Measurements from ENCODE around the gene CD40.
A peak's percentile ranks its signal among the peaks of the same experiment; 100 is the strongest.

CD40 gene

DNA sequence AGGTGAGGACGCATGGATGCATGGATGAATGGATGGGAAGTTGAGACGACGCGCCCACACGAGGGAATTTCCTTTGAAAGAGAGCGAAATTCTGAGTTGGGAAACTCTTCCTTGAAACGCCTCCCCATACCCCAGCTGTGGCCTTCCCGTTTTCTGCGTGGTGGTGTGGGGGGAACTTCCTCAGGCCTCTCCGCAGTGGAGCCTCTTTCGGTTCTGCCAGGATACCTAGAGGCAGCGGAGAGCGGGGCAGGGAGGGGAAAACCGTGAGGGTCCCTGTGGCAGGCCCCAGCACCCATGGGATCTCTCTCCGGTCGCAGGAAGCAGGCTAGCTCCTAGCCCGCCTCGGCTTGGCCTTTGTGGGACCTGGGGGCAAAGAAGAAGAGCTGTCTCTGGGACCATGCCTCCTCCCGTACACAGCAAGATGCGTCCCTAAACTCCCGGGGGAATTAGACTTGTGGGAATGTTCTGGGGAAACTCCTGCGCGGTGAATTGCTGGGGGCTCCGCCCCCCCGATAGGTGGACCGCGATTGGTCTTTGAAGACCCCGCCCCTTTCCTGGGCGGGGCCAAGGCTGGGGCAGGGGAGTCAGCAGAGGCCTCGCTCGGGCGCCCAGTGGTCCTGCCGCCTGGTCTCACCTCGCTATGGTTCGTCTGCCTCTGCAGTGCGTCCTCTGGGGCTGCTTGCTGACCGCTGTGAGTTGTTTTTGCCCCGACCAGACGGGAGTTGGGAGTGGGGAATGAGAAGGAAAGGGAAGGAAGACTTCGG is at the start of gene CD40:
Gene CD40, plus strand, starts transcription at position 611 of the 764 bp plus-strand sequence. Its CDS starts 30 bp downstream, at position 641.
- H3K27me3 ChIP-seq (ENCODE audit: insufficient read depth, low read length) = peaks cover 45% of the 10 kb centered on the region
- H3K36me3 ChIP-seq (ENCODE audit: insufficient read depth, low read depth, low read length) = peaks cover 6% of the 10 kb centered on the region; the same call in 1 of the 2 replicates
- H3K4me3 ChIP-seq (ENCODE audit: low read length) = peak within 1 kb of the TSS; percentile 79
- H3K9ac ChIP-seq (ENCODE audit: low read depth, low read length) = peak within 1 kb of the TSS; percentile 61; the same call in 1 of the 2 replicates
- no peak within 1 kb of the TSS for H3K27ac ChIP-seq (ENCODE audit: low read length)
- H3K9me3 ChIP-seq (ENCODE audit: insufficient read depth, low read depth, low read length) = no peaks in the 10 kb centered on the region
- no peaks in the 10 kb centered on the region; the same call in 1 of the 2 replicates for H3K4me1 ChIP-seq (ENCODE audit: insufficient read depth, low read length)

DNA sequence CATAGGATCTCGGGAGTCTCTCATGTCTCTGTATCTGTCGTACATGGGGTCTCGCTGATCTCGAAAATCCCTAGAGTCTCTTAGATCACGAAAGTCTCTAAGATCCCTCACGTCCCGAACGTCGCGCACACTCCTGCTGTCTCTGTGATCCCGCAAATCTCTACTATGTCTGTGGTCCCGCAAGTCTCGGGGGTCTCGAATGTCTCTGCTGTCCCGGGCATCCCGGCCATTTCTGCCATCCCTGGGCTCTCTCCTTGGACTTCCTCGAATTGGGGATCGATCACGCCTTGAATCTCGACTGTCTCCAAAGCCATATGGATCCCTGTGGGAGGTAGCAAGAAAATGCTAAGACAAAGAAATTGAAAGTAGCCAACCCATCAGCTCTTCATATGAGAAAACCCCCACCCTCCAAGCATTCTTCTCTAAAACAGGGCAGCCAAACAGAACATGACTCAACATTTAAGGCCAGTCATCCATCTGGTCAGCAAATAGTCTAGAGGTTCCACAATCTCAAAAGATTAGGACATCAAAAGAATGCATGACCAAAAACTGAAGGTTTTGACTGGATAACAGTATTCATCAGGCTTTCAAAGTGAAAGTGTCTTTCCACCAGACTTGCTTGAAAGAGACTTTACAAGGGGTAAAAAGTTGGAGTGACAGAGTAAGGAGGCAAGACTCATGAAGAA is 47.8 kb upstream of the CD40 start:
- no peaks in the 10 kb centered on the region for H3K27me3 ChIP-seq (ENCODE audit: insufficient read depth, low read length)
- no peak overlapping the region; the same call in 1 of the 2 replicates for H3K9ac ChIP-seq (ENCODE audit: low read depth, low read length)
- no peaks in the 10 kb centered on the region for H3K9me3 ChIP-seq (ENCODE audit: insufficient read depth, low read depth, low read length)
- H3K4me3 ChIP-seq (ENCODE audit: low read length) = no peak overlapping the region
- H3K36me3 ChIP-seq (ENCODE audit: insufficient read depth, low read depth, low read length) = peaks cover 75% of the 10 kb centered on the region
- H3K4me1 ChIP-seq (ENCODE audit: insufficient read depth, low read length) = peaks cover 35% of the 10 kb centered on the region
- H3K27ac ChIP-seq (ENCODE audit: low read length) = no peak overlapping the region

DNA sequence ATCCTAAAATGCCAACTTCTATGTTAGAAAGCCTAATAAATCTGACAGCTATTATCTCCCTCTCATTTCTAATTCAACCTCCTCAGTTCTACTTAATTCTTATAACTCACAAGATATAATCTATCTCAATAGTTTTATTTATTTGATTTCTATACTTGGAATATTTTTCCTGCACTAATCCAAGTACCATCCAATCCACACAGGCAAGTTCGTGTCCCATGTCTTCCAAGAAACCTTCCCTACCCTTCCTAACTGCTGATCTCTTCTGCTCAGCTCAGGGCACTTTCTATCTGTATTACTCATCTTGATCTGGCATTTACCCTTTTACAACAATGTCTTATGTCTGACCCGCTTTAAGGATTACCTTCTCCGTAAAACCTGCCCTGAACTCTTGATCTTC is 46.5 kb upstream of the CD40 start:
- H3K27ac ChIP-seq (ENCODE audit: low read length) = no peak overlapping the region
- H3K36me3 ChIP-seq (ENCODE audit: insufficient read depth, low read depth, low read length) = peaks cover 70% of the 10 kb centered on the region
- H3K4me1 ChIP-seq (ENCODE audit: insufficient read depth, low read length) = peaks cover 43% of the 10 kb centered on the region
- H3K4me3 ChIP-seq (ENCODE audit: low read length) = no peak overlapping the region
- no peaks in the 10 kb centered on the region for H3K27me3 ChIP-seq (ENCODE audit: insufficient read depth, low read length)
- no peak overlapping the region for H3K9ac ChIP-seq (ENCODE audit: low read depth, low read length)
- H3K9me3 ChIP-seq (ENCODE audit: insufficient read depth, low read depth, low read length) = no peaks in the 10 kb centered on the region

DNA sequence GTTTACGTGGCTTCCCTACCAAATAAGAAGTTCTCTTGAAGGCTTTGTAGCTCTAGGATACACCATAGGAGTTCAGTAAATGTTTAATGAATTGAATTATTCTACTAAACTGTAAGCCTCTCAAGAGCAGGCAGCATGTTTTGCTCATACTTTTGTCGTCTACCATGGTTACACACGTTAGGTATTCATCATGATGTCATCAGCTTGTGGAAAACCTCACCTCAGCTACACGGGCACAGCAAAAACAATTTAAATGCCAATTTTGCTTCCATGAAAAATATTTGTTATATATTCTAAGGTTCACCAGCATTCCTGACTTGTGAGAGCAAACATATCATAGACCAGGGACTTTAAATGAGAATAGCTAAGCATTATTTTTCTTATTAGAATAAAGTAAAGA is 45.1 kb upstream of the CD40 start:
- Histone ChIP-seq H3K27me3 (ENCODE audit: insufficient read depth, low read length) (no peaks in the 10 kb centered on the region), H3K36me3 (ENCODE audit: insufficient read depth, low read depth, low read length) (peaks cover 66% of the 10 kb centered on the region), H3K9me3 (ENCODE audit: insufficient read depth, low read depth, low read length) (no peaks in the 10 kb centered on the region), H3K9ac (ENCODE audit: low read depth, low read length) (peak overlapping the region; percentile 4; the same call in 1 of the 2 replicates), H3K4me1 (ENCODE audit: insufficient read depth, low read length) (peaks cover 54% of the 10 kb centered on the region), H3K4me3 (ENCODE audit: low read length) (no peak overlapping the region), H3K27ac (ENCODE audit: low read length) (no peak overlapping the region)

DNA sequence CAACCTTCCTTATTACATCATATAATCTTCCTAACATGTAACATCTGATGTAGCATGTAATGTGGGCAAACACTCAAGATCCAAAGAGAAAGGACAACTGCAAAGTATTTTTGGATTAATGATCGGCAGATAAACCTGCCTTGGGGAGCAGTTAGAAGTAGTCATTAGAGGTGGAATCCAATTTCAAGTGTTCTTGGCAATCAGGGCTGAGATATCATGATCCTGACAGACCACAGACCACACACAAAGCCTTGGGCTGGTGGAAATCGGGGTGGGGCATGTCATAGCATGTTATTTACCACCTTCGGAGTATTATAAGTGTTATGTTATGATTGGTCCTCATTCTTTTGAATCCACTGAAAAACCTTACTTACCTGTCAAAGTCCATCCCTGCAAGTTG is 44.7 kb upstream of the CD40 start:
- Histone ChIP-seq H3K4me3 (ENCODE audit: low read length) (peak overlapping the region; percentile 37; the same call in 1 of the 2 replicates), H3K27me3 (ENCODE audit: insufficient read depth, low read length) (no peaks in the 10 kb centered on the region), H3K9me3 (ENCODE audit: insufficient read depth, low read depth, low read length) (no peaks in the 10 kb centered on the region), H3K27ac (ENCODE audit: low read length) (peak overlapping the region; percentile 52), H3K4me1 (ENCODE audit: insufficient read depth, low read length) (peaks cover 54% of the 10 kb centered on the region), H3K36me3 (ENCODE audit: insufficient read depth, low read depth, low read length) (peaks cover 66% of the 10 kb centered on the region), H3K9ac (ENCODE audit: low read depth, low read length) (peak overlapping the region; percentile 4; the same call in 1 of the 2 replicates)

DNA sequence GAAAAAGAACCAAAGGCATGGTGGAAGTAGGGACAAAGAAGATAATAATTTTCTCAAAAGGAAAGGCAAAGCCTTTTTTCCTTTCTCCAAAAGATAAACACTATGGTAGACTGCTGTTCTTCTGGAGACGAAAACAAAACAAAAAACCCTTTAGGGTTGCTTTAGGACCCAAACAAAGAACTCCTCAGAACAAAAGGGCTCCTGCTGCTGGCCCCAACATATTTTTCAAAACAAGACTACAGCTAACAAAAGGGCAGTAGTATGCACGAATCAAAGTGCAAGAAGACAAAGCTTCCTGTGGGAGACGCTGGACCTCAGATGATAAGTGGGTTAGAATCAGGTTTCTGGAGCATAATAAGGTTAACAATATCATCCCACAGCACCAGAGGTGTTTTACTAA is 44.1 kb upstream of the CD40 start:
- Histone ChIP-seq H3K27me3 (ENCODE audit: insufficient read depth, low read length) (no peaks in the 10 kb centered on the region), H3K4me1 (ENCODE audit: insufficient read depth, low read length) (peaks cover 54% of the 10 kb centered on the region), H3K27ac (ENCODE audit: low read length) (peak overlapping the region; percentile 52), H3K4me3 (ENCODE audit: low read length) (peak overlapping the region; percentile 37; the same call in 1 of the 2 replicates), H3K36me3 (ENCODE audit: insufficient read depth, low read depth, low read length) (peaks cover 67% of the 10 kb centered on the region), H3K9ac (ENCODE audit: low read depth, low read length) (peak overlapping the region; percentile 4; the same call in 1 of the 2 replicates), H3K9me3 (ENCODE audit: insufficient read depth, low read depth, low read length) (no peaks in the 10 kb centered on the region)

DNA sequence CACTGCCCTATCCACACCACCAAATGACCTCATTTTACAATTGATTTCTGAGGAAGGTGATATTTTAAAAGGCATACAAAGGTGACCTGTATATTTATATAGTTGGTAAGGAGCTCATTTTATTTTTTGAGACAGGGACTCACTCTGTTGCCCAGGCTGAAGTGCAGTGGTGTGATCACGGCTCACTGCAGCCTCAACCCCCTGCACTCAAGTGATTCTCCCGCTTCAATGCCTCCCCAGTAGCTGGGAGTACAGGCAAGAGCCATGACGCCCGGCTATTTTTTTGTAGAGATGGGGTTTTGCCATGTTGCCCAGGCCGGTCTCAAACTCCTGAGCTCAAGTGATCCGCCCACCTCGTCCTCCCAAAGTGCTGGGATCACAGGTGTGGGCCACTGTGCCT is 41.3 kb upstream of the CD40 start:
- Histone ChIP-seq H3K4me1 (ENCODE audit: insufficient read depth, low read length) (peaks cover 47% of the 10 kb centered on the region), H3K27me3 (ENCODE audit: insufficient read depth, low read length) (no peaks in the 10 kb centered on the region), H3K27ac (ENCODE audit: low read length) (no peak overlapping the region), H3K36me3 (ENCODE audit: insufficient read depth, low read depth, low read length) (peaks cover 53% of the 10 kb centered on the region), H3K9me3 (ENCODE audit: insufficient read depth, low read depth, low read length) (no peaks in the 10 kb centered on the region), H3K4me3 (ENCODE audit: low read length) (no peak overlapping the region), H3K9ac (ENCODE audit: low read depth, low read length) (peak overlapping the region; percentile 16; the same call in 1 of the 2 replicates)

DNA sequence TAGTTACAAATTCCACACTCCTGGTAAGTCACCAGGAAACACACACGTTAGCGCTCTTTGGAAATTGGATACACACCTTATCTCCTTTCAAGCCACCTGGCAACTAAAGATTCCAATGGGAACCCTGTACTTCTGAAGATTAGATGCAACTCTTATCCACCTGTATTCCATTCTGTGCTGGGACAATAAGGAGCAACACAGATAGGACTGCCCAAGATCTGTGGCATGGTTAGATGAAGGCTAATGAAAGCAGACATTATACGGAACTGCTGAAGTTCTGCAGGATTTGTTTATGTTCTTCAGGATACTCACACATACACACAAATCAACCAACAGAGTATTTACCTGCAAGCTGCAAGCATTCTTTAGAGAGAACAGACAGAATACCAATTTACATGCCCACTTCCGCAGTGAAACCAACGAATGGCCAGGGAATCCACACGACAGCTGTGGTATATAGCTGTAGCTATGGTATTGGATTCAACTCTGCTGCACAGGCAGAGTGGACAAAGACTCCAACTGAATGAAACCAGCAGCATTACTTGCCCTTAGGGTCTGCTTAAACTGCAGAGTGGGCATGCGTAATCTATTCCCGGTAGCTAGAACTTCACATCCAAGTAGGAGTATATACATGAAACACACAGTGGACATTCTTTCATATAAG is 40.3 kb upstream of the CD40 start:
- H3K9me3 ChIP-seq (ENCODE audit: insufficient read depth, low read depth, low read length) = no peaks in the 10 kb centered on the region
- H3K9ac ChIP-seq (ENCODE audit: low read depth, low read length) = no peak overlapping the region
- H3K27ac ChIP-seq (ENCODE audit: low read length) = no peak overlapping the region
- peaks cover 50% of the 10 kb centered on the region for H3K36me3 ChIP-seq (ENCODE audit: insufficient read depth, low read depth, low read length)
- no peak overlapping the region for H3K4me3 ChIP-seq (ENCODE audit: low read length)
- H3K4me1 ChIP-seq (ENCODE audit: insufficient read depth, low read length) = peaks cover 53% of the 10 kb centered on the region
- H3K27me3 ChIP-seq (ENCODE audit: insufficient read depth, low read length) = no peaks in the 10 kb centered on the region

DNA sequence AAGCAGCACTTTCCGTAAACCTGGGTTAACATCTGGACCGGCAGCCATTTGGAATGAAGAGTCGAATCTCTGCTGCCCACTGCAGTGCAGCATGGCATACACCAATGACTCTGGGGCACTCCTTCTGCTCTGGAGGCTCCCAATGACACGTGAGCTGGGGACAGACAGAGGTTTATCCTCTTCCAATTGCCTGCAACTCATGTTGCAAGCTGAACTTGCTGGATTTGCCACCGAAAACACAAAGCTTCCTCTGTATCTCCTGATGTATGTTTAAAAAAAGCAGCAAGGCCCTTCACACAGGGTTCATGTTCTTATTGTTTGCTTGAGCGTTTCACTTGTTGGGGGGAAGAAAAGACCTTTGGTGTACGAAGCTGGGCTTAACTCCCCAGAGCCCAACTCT is 39.2 kb upstream of the CD40 start:
- Histone ChIP-seq H3K9ac (ENCODE audit: low read depth, low read length) (no peak overlapping the region), H3K27me3 (ENCODE audit: insufficient read depth, low read length) (no peaks in the 10 kb centered on the region), H3K9me3 (ENCODE audit: insufficient read depth, low read depth, low read length) (no peaks in the 10 kb centered on the region), H3K27ac (ENCODE audit: low read length) (no peak overlapping the region), H3K4me1 (ENCODE audit: insufficient read depth, low read length) (peaks cover 41% of the 10 kb centered on the region), H3K36me3 (ENCODE audit: insufficient read depth, low read depth, low read length) (peaks cover 44% of the 10 kb centered on the region), H3K4me3 (ENCODE audit: low read length) (no peak overlapping the region)

DNA sequence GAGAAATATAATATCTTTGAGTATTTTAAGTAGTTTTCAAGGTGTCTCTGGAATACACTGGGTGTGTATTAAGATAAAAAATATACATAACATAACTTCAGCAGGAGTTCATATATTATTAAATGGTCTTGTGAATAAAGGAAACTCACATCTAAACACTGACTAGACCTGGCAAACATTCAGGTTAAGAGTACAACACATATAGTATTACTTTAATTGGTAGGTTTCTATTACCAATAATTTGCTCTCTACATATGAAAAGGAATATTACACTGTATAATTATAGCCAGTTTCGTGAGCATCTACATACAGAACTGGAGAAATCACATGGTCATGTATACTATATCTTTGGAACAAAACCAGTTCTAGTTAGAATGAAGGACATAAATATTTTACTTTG is 37.0 kb upstream of the CD40 start:
- Histone ChIP-seq H3K4me3 (ENCODE audit: low read length) (no peak overlapping the region), H3K36me3 (ENCODE audit: insufficient read depth, low read depth, low read length) (peaks cover 27% of the 10 kb centered on the region), H3K27ac (ENCODE audit: low read length) (no peak overlapping the region), H3K9me3 (ENCODE audit: insufficient read depth, low read depth, low read length) (no peaks in the 10 kb centered on the region), H3K27me3 (ENCODE audit: insufficient read depth, low read length) (no peaks in the 10 kb centered on the region), H3K4me1 (ENCODE audit: insufficient read depth, low read length) (peaks cover 34% of the 10 kb centered on the region; the same call in 1 of the 2 replicates), H3K9ac (ENCODE audit: low read depth, low read length) (no peak overlapping the region)

DNA sequence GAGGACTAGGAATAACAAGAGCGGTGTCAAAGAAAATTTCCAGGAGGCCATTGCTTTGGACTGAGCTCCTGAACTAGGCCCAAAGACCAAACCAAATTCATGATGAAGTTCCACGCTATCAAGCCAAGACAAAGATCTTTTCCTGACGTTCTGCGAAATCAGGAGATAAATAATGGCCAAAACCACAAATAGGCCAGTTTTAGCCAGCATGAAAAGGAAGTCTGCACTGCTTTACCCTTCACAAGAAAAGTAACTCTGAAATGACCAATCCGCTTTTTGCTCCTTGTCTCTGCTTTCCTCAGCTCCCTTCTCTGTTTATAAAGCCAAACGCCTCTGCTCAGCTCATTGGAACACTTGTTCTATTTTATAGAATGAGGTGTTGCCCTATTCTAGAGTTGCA is 35.0 kb upstream of the CD40 start:
- H3K9me3 ChIP-seq (ENCODE audit: insufficient read depth, low read depth, low read length) = no peaks in the 10 kb centered on the region
- no peak overlapping the region for H3K27ac ChIP-seq (ENCODE audit: low read length)
- H3K9ac ChIP-seq (ENCODE audit: low read depth, low read length) = no peak overlapping the region
- no peaks in the 10 kb centered on the region for H3K27me3 ChIP-seq (ENCODE audit: insufficient read depth, low read length)
- no peak overlapping the region for H3K4me3 ChIP-seq (ENCODE audit: low read length)
- peaks cover 16% of the 10 kb centered on the region for H3K36me3 ChIP-seq (ENCODE audit: insufficient read depth, low read depth, low read length)
- peaks cover 20% of the 10 kb centered on the region; the same call in 1 of the 2 replicates for H3K4me1 ChIP-seq (ENCODE audit: insufficient read depth, low read length)
